NCI-H1092 treated with DMSO at 0.1 percent for 48 hours (cell line): ENCODE measurements around the gene ERMARD.
"Not testable (repeated sequence)": the region's sequence is repeated elsewhere in the genome, so short reads cannot be mapped to it uniquely, and the experiment has no call there.

Experiments used
- DNase-seq: peaks from one replicate; lab custom pipeline; 2025; lab: John Stamatoyannopoulos, UW

The ERMARD gene

GRCh38 chr6:169738204-169738975 lies 13.0 kb upstream of the ERMARD start:
- no peak for DNase-seq

- DNase-seq = peak; percentile 61
These were observed 12.4 kb upstream of the ERMARD start for GRCh38 chr6:169738976-169739529.

GRCh38 chr6:169741344-169741743 lies 10.1 kb upstream of the ERMARD start:
- no peak for DNase-seq

GRCh38 chr6:169745405-169745804 lies 6.0 kb upstream of the ERMARD start:
- no peak for DNase-seq

- no peak for DNase-seq
These were observed 4.9 kb upstream of the ERMARD start for GRCh38 chr6:169746556-169746955.

GRCh38 chr6:169752074-169752623 lies 727 bp downstream of the ERMARD start:
- no peak for DNase-seq

GRCh38 chr6:169755162-169755561 lies 3.7 kb downstream of the ERMARD start:
- no peak for DNase-seq

- DNase-seq = no peak
These were observed 11.9 kb downstream of the ERMARD start for GRCh38 chr6:169763308-169763707.

GRCh38 chr6:169763881-169764280 lies 12.5 kb downstream of the ERMARD start:
- DNase-seq = no peak

- DNase-seq = not testable (repeated sequence)
These were observed 14.4 kb downstream of the ERMARD start for GRCh38 chr6:169765789-169766188.

- DNase-seq = no peak
These were observed 14.8 kb downstream of the ERMARD start for GRCh38 chr6:169766232-169766631.

- DNase-seq = no peak
These were observed 15.7 kb downstream of the ERMARD start for GRCh38 chr6:169766921-169767736.

GRCh38 chr6:169774347-169774746 lies 22.9 kb downstream of the ERMARD start:
- no peak for DNase-seq

GRCh38 chr6:169775321-169775720 lies 23.9 kb downstream of the ERMARD start:
- DNase-seq = no peak

- no peak for DNase-seq
These were observed 25.0 kb downstream of the ERMARD start for GRCh38 chr6:169776379-169776778.

- no peak for DNase-seq
These were observed 26.5 kb downstream of the ERMARD start for GRCh38 chr6:169777896-169778295.

GRCh38 chr6:169778646-169779045 lies 27.2 kb downstream of the ERMARD start:
- DNase-seq = no peak

- no peak for DNase-seq
These were observed 27.8 kb downstream of the ERMARD start for GRCh38 chr6:169779092-169779815.

GRCh38 chr6:169779896-169780295 lies 28.5 kb downstream of the ERMARD start:
- DNase-seq = no peak

GRCh38 chr6:169780571-169781091 lies 29.2 kb downstream of the ERMARD start:
- DNase-seq = no peak

GRCh38 chr6:169782966-169783365 lies 31.5 kb downstream of the ERMARD start:
- no peak for DNase-seq

GRCh38 chr6:169783401-169783800 lies 32.0 kb downstream of the ERMARD start:
- no peak for DNase-seq
